Activated gamma-delta T cell treated with Interleukin-2 at 50 U/mL for 16 hours (primary cell): ENCODE results near the gene PIP4K2B.
"Not testable (repeated sequence)": the region's sequence is repeated elsewhere in the genome, so short reads cannot be mapped to it uniquely, and the experiment has no call there.

Source experiments
- DNase-seq: peaks from one replicate; pipeline ENCODE4 v3.0.0-alpha.2; 2020

Gene PIP4K2B

GRCh38 chr17:38728290-38728831, 71.0 kb downstream of the PIP4K2B start:
- DNase-seq, result peak; percentile 74

GRCh38 chr17:38727736-38728135, 71.6 kb downstream of the PIP4K2B start:
- DNase-seq, result peak; percentile 57

- not testable (repeated sequence) for DNase-seq
Measured at GRCh38 chr17:38726145-38726544, 73.2 kb downstream of the PIP4K2B start.

GRCh38 chr17:38725066-38725465, 74.3 kb downstream of the PIP4K2B start:
- DNase-seq, result no peak

- DNase-seq, result no peak
Measured at GRCh38 chr17:38724337-38724988, 74.9 kb downstream of the PIP4K2B start.

- no peak for DNase-seq
Measured at GRCh38 chr17:38721802-38722201, 77.6 kb downstream of the PIP4K2B start.

- DNase-seq, result no peak
Measured at GRCh38 chr17:38720941-38721340, 78.4 kb downstream of the PIP4K2B start.

GRCh38 chr17:38719943-38720641, 79.3 kb downstream of the PIP4K2B start:
- no peak for DNase-seq

GRCh38 chr17:38719289-38719942, 79.9 kb downstream of the PIP4K2B start:
- no peak for DNase-seq

GRCh38 chr17:38717139-38717745, 82.1 kb downstream of the PIP4K2B start:
- no peak for DNase-seq

GRCh38 chr17:38716368-38717005, 82.9 kb downstream of the PIP4K2B start:
- DNase-seq, result no peak
